ENCODE measurements around the gene MED12L. TPM values are rescaled to one million over a fixed set of nuclear protein-coding genes. Genes with fewer than 3 reads are reported as not detected.

Gene MED12L
- total RNA-seq, 1 experiment from 2014 or later = 14.9 TPM

GRCh38 chr3:151195826-151196225, 110.4 kb downstream of the MED12L start:
- no peak overlapping the region for H3T11ph ChIP-seq (ENCODE audit: low read length)
- H3K18ac ChIP-seq (ENCODE audit: insufficient read length, low read depth, low read length) = no peak overlapping the region
- Mint-ChIP-seq H3K9me3 (no peaks in the 10 kb centered on the region), H3K36me3 (ENCODE audit: insufficient read depth in 1 of 3, low read depth in 3 of 3) (peaks cover 2 to 15% (median 13%) of the 10 kb centered on the region in 3 experiments; a peak in 6 of 7 replicates), H3K4me3 (no peak overlapping the region), H3K4me1 (no peaks in the 10 kb centered on the region), H3K27ac (no peak overlapping the region), H3K27me3 (ENCODE audit: low read depth) (no peaks in the 10 kb centered on the region)
- no peak for TF ChIP-seq CTCF (conservative IDR thresholded peaks at IDR 0.05)
- H2BK20ac ChIP-seq (ENCODE audit: low read depth, low read length, poor library complexity, severe bottlenecking) = no peak overlapping the region
- no peak overlapping the region for H3K23ac ChIP-seq (ENCODE audit: insufficient read length, low read depth, low read length)
- no peak overlapping the region for H4K5ac ChIP-seq (ENCODE audit: insufficient read length, low read depth, low read length)
- no peak overlapping the region for H3K9ac ChIP-seq (ENCODE audit: extremely low read depth, insufficient read length, low read length)
- no peaks in the 10 kb centered on the region for H3K4me1 ChIP-seq (ENCODE audit: insufficient read depth, low read length)
- H3K79me1 ChIP-seq (ENCODE audit: insufficient read depth, low read depth, low read length, poor library complexity, severe bottlenecking) = no peaks in the 10 kb centered on the region
- no peak overlapping the region for H3K14ac ChIP-seq (ENCODE audit: insufficient read depth, low read length)
- no peak overlapping the region for H3K56ac ChIP-seq (ENCODE audit: insufficient read length, low read depth, low read length)
- no peak overlapping the region for H2BK12ac ChIP-seq (ENCODE audit: insufficient read length, low read depth, low read length)
- H4K91ac ChIP-seq (ENCODE audit: insufficient read length, low read depth, low read length) = no peak overlapping the region
- no peak overlapping the region for H2AK5ac ChIP-seq (ENCODE audit: insufficient read length, low read length)
- WGBS (ENCODE audit: extremely low coverage, insufficient read length, low lambda C conversion rate) = no CpG with 5 or more reads among the region's 1 CpG
- H3K79me2 ChIP-seq (ENCODE audit: insufficient read depth, low read length) = no peaks in the 10 kb centered on the region
- no peak overlapping the region for H4K8ac ChIP-seq (replicated peaks; ENCODE audit: insufficient read length, low read depth, low read length)
- no peak overlapping the region for H3K4ac ChIP-seq (ENCODE audit: low read depth, low read length)
- H2BK5ac ChIP-seq (ENCODE audit: insufficient read length, low read length) = no peak overlapping the region
- H3K27me3 ChIP-seq (ENCODE audit: insufficient read depth, low read length) = no peaks in the 10 kb centered on the region
- H4K20me1 ChIP-seq (ENCODE audit: control insufficient read depth, insufficient read depth, insufficient read length) = no peaks in the 10 kb centered on the region
- H2BK15ac ChIP-seq (ENCODE audit: low read depth, low read length) = no peak overlapping the region
- no peaks in the 10 kb centered on the region for H3K9me3 ChIP-seq (ENCODE audit: control insufficient read depth, low read depth, low read length)
- no peak overlapping the region for H3K27ac ChIP-seq (ENCODE audit: insufficient read length, low read depth, low read length)
- H2BK120ac ChIP-seq (ENCODE audit: low read depth, low read length, poor library complexity, severe bottlenecking) = no peak overlapping the region
- no peak overlapping the region for H3K4me2 ChIP-seq (ENCODE audit: insufficient read depth, insufficient read length, low read length)
- no peaks in the 10 kb centered on the region for H3K23me2 ChIP-seq (ENCODE audit: insufficient read length, low read depth, low read length, poor library complexity, severe bottlenecking)
- H2AFZ ChIP-seq (ENCODE audit: low read length) = no peak overlapping the region
- no peak for DNase-seq

All from H9 (cell line).